HL-60/S4 (cell line): ENCODE results near the gene SEC22A.

Experiments
- in situ Hi-C: fragments of 300-500 bp; cut with MboI; formaldehyde crosslinking; loops from 2 replicates; pipeline ENCODE4 v1.14.3; 2022; ENCODE audit warnings: low sequenced_read_pairs

Gene SEC22A

GRCh38 chr3:123262226-123262625 is 60.5 kb downstream of the SEC22A start:
- in situ Hi-C loops = no loop called here

DNA sequence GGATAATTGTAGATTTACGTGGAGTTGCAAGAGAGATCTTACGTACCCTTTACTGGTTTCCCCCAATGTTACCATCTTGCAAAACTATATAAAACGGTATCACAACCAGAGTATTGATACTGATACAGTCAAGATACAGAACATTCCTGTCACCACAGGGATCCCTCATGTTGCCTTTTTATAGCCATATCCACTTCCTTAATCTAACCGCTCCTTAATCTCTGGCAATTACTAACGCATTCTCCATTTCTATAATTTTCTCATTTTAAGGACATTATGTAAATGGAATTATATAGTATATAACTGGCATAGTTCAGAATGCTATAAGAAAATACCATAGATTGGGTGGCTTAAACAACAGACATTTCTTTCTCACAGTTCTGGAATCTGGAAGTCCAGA is 61.1 kb downstream of the SEC22A start:
- in situ Hi-C loops = no loop called here

GRCh38 chr3:123263941-123264340 is 62.2 kb downstream of the SEC22A start:
- in situ Hi-C loops = no loop called here

- in situ Hi-C loops = no loop called here
Measured at GRCh38 chr3:123267821-123268220, 66.1 kb downstream of the SEC22A start.

DNA sequence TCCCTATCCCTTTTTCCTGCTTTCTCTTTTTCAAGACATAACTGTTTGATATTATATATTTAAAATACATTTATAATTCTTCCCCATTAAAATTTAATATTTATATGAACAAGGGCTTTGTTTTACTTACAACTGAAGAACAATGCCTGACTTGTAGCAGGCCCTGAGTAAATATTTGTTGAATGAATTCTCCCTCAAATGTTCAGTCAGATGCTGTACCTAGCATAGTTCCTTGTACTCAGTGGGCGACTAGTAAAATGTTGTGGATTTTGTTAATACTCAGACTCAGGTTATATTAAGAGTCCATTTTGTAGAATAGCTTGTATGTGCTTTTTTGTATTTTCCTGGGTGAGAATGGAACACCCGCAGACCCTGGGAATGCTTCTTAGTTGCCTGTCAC is 69.1 kb downstream of the SEC22A start:
- in situ Hi-C loops = no loop called here

- in situ Hi-C loops = no loop called here
Measured at GRCh38 chr3:123271466-123272159, 69.9 kb downstream of the SEC22A start.

DNA sequence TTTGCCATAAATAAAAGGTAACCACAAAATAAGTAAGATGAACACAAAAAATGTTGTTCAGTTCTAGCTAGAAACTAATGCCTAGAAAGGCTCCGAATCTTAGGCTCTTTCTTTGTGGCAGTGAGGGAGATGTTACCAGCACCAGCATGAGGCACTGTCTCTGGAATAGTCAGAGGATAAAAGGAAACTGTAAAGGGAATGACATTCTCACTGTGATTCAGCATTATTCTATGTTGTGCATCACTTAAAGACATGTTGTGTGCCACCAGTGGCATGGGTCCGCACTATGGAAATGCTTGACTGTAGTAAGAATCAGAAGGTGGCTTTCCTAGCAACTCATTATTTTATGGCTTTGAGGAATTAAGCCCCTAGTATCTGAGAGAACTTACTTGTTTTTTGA is 70.8 kb downstream of the SEC22A start:
- in situ Hi-C loops = no loop called here

DNA sequence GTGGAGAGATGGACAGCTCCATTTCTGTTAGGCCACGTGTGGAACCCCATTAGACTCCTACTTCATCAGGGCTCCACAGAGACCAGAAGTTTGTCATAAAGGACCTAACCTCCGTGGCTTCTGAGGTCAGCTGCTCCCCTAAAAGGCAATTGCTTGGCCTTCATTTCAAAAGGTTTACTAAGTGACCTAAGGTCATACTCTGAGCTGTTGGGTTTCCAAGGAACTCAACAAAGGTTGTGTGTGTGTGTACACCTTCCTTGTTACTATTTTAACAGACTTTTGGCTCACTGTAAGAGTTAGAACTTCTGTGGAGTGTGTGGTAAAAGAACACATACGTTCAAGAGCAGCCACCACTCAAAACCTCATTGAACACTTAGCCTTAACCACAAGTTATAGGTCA is 73.9 kb downstream of the SEC22A start:
- in situ Hi-C loops = no loop called here

DNA sequence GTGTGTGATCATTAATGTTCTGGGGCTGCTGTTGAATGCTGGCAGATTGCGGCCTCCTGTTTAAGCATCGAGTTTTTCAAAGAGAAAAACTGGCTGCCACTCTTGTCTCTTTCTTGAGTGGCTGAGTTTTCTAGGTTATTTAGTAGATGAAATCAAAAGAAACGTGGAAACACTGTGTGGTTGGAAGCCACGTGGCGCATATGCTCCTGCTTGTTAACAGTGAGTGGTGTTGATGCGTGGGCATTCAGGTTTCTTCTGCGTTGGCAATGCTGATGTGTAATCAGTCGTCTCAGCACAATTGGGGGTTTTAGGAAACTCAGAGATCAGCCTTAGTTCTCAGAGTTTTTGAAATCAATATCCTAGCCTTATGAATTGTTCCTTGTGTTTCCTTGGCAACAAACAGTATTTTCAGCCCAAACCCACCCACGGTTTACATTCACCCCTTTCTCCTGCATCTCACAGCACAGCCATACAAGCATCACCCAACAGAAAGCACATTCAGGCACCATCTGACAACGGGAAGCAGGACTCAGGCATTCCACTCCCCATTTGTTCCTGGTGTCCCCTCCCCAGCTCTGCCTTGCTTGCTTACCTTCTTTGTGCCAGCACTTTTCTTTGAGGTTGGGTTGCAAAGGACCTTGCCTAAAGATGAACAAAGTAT is 74.7 kb downstream of the SEC22A start:
- in situ Hi-C loops = no loop called here

DNA sequence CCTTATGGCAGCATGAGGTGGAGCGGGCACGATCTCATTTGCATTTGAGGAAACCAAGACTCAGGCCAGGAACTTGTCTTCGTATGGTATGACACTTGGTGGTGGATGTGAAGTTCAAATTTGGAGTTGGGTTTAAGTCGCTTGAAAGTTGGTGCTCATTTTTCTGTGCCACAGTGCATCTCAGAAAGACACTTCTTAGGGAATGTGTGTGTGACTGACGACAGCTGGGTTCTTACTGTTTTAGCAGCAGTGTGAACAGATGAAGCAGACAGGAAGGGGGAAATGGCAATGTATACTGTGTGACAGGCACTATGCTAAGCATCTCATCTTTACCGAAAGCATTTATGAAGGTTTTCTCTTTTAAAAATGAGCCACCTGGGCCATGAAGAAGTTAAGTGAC is 75.4 kb downstream of the SEC22A start:
- in situ Hi-C loops = no loop called here

GRCh38 chr3:123278446-123278845 is 76.7 kb downstream of the SEC22A start:
- in situ Hi-C loops = no loop called here

- in situ Hi-C loops = no loop called here
Measured at GRCh38 chr3:123279121-123279520, 77.4 kb downstream of the SEC22A start.

DNA sequence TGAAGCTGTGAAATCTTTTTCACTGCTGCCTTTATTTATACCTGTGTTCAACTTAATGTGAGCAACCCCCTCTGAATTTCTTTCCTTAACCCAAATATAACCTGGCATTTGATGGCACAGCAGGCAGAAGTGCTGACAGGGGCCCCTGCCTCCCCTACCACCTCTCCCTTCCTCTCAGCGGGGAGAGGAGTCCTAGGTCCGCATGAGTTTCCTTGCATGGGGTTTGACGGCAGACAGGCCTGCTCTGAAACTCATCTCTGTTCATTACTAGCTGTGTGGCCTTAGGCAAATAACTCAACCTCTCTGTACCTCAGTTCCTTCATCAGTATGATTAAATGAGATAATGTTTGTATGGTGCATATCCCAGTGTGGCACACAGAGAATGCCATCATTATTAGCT is 79.7 kb downstream of the SEC22A start:
- in situ Hi-C loops = no loop called here

DNA sequence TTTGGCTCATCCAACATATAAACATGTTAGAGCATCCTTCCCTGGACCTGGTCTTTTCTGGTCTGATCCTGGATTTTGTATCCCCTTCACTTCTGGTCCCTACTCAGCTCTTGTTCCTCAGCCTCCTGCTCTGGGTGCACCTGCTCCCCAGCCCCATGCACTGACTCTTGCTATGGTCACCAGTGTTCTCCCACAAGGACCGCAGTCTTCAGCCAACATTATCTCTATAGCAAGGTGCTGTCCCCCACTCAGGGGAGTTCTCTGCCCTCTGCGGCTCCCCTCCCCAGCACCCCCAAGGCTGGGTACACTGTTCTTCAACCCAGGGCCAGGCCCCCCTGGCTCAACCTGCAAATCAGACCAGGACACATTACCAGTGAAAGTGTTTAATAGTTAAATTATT is 80.2 kb downstream of the SEC22A start:
- in situ Hi-C loops = no loop called here

- in situ Hi-C loops = no loop called here
Measured at GRCh38 chr3:123282461-123282860, 80.7 kb downstream of the SEC22A start.

DNA sequence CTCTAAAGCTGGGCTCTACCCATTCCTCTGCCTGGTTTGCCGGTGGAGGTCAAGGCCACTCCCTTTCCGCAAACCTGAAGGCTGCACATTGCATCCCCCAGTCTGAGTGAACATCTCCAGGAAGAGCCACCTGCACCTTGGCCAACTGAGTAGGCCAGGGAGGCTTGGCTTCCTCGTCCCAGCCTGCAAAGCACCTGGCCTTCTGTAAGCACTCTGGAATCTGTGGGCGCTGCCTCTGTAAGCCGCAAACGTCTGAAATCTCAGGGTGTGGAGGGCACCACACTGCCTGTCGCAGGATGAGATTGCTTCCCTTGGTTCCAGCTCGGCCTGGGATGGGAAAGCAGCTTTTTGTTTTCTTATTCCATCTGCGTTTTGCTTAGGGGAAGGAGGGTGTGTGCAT is 81.3 kb downstream of the SEC22A start:
- in situ Hi-C loops = no loop called here

DNA sequence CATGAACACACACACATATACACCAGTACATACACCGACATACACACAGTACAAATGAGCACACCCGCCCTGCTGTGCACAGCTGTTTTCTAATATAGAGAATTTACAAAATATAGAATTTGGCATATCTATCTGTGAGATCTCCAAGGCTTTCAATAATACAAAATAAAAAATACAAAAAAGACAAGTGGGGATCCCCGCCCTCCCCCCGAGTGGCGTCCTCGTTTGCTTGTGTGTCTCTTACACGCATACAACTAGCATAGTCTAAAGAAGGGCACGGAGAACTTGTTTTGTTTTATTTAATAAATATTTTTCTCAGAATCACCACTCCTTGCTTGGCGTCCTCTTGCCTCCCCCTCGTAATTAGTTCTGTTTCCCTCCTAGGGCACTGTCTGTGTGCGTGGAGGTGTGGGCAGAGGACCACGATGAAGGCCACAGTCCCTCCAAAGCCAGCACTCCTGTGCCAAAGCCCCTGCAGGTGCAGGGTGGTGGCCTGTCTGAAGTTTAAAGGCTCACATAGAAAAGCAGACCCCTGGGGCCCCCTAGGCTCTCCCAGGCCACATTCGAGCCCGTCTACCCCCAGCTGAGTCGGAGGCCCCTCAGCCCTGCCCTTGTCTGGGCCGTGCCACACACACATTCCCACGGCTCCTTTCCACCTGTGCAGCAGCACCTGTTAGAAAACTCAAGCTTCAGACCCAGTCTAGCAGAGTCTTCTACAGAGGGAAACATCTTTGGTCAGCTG is 82.1 kb downstream of the SEC22A start:
- in situ Hi-C loops = no loop called here

- in situ Hi-C loops = no loop called here
Measured at GRCh38 chr3:123284399-123285010, 82.8 kb downstream of the SEC22A start.

DNA sequence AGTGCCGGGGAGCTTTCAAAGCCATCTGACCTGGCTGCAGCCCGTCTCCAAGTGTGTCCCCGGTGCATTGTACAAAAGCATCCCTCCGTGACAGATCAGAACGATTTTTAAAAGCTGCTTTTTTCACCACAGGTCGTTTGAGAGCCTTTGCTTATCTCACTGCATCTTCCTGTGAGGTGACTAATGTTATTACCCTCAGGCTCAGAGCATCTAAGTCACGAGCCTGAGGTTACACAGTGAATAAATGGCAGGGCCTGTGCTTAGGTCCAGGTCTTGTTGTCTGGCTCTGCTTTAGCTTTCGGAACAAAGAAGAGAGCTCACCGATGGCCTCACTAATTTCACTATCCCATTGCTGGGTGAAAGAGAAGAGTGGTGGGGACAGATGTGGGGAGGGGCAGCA is 83.3 kb downstream of the SEC22A start:
- in situ Hi-C loops = no loop called here

- in situ Hi-C loops = no loop called here
Measured at GRCh38 chr3:123285479-123285878, 83.7 kb downstream of the SEC22A start.

DNA sequence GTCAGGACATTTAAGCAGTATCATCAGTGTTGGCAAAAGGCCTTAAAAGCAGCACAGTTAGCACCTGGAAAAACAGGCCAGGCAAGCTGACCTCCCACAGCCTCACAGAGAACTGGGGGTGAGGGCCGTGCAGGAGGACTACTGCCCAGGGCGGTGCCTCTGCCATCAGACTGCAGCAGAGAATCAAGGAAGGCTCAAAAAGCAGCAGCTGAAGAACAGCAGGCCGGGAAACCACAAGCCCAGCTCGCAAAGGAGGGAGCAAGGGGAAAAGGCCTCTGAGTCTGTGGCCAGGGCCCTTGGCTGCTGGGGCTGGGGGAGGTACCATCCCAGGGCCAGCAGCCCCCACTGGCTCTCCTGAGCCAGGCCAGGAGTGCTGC is 84.2 kb downstream of the SEC22A start:
- in situ Hi-C loops = no loop called here
